Measurements from ENCODE around the gene NLRC3.

Gene NLRC3

GRCh38 chr16:3575491-3575890, 1.7 kb downstream of the NLRC3 start:
- Histone ChIP-seq H2AFZ (ENCODE audit: low read depth, low read length, severe bottlenecking) (no peak overlapping the region), H3K36me3 (ENCODE audit: low read length) (peaks cover 18% of the 10 kb centered on the region), H4K20me1 (ENCODE audit: low read depth, low read length) (no peaks in the 10 kb centered on the region), H3K27ac (ENCODE audit: low read depth, low read length) (peak overlapping the region; percentile 97), H3K79me2 (ENCODE audit: insufficient read depth, low read length) (peaks cover 71% of the 10 kb centered on the region), H3K27me3 (ENCODE audit: low read length) (no peaks in the 10 kb centered on the region), H3K9ac (ENCODE audit: low read length) (peak overlapping the region; percentile 97), H3F3A (ENCODE audit: insufficient read depth) (peaks cover 32% of the 10 kb centered on the region), H3K4me3 (ENCODE audit: insufficient read depth, low read length, poor library complexity, severe bottlenecking) (peak overlapping the region; percentile 93), H3K4me2 (ENCODE audit: low read depth, low read length, poor library complexity, severe bottlenecking) (peak overlapping the region; percentile 77), H3K9me2 (replicated peaks; ENCODE audit: insufficient read depth, low read length) (no peaks in the 10 kb centered on the region), H3K9me3 (ENCODE audit: insufficient read depth, low read length) (no peaks in the 10 kb centered on the region)
- TF ChIP-seq CTCF (IDR thresholded peaks at IDR 0.05; ENCODE audit: insufficient read depth, low read length, poor library complexity, severe bottlenecking) (no peak), EZH2phosphoT487 (conservative IDR thresholded peaks at IDR 0.05; ENCODE audit: low read length) (no peak)

GRCh38 chr16:3574195-3574594, 3.0 kb downstream of the NLRC3 start:
- Histone ChIP-seq H3K79me2 (ENCODE audit: insufficient read depth, low read length) (peaks cover 83% of the 10 kb centered on the region), H3K27me3 (ENCODE audit: low read length) (no peaks in the 10 kb centered on the region), H3K4me2 (ENCODE audit: low read depth, low read length, poor library complexity, severe bottlenecking) (peak overlapping the region; percentile 77), H3K9ac (ENCODE audit: low read length) (no peak overlapping the region), H2AFZ (ENCODE audit: low read depth, low read length, severe bottlenecking) (no peak overlapping the region), H3K27ac (ENCODE audit: low read depth, low read length) (0 out of 2 replicates have a peak overlapping the region, but pooled peaks have one; percentile 97), H4K20me1 (ENCODE audit: low read depth, low read length) (no peaks in the 10 kb centered on the region), H3K9me3 (ENCODE audit: insufficient read depth, low read length) (no peaks in the 10 kb centered on the region), H3K36me3 (ENCODE audit: low read length) (peaks cover 20% of the 10 kb centered on the region), H3F3A (ENCODE audit: insufficient read depth) (peaks cover 20% of the 10 kb centered on the region), H3K9me2 (replicated peaks; ENCODE audit: insufficient read depth, low read length) (no peaks in the 10 kb centered on the region), H3K4me3 (ENCODE audit: insufficient read depth, low read length, poor library complexity, severe bottlenecking) (no peak overlapping the region)
- TF ChIP-seq EZH2phosphoT487 (conservative IDR thresholded peaks at IDR 0.05; ENCODE audit: low read length) = no peak
- TF ChIP-seq CTCF (IDR thresholded peaks at IDR 0.05; ENCODE audit: insufficient read depth, low read length, poor library complexity, severe bottlenecking) = no peak

- no peaks in the 10 kb centered on the region for H3K9me3 ChIP-seq (ENCODE audit: insufficient read depth, low read length)
- H3F3A ChIP-seq (ENCODE audit: insufficient read depth) = peaks cover 13% of the 10 kb centered on the region
- H3K9ac ChIP-seq (ENCODE audit: low read length) = no peak overlapping the region
- no peaks in the 10 kb centered on the region for H4K20me1 ChIP-seq (ENCODE audit: low read depth, low read length)
- no peaks in the 10 kb centered on the region for H3K27me3 ChIP-seq (ENCODE audit: low read length)
- H3K27ac ChIP-seq (ENCODE audit: low read depth, low read length) = peak overlapping the region; percentile 44
- H3K4me2 ChIP-seq (ENCODE audit: low read depth, low read length, poor library complexity, severe bottlenecking) = peak overlapping the region; percentile 28
- TF ChIP-seq CTCF (IDR thresholded peaks at IDR 0.05; ENCODE audit: insufficient read depth, low read length, poor library complexity, severe bottlenecking) (no peak), EZH2phosphoT487 (conservative IDR thresholded peaks at IDR 0.05; ENCODE audit: low read length) (no peak)
- H3K4me3 ChIP-seq (ENCODE audit: insufficient read depth, low read length, poor library complexity, severe bottlenecking) = no peak overlapping the region
- H3K36me3 ChIP-seq (ENCODE audit: low read length) = peaks cover 20% of the 10 kb centered on the region
- no peaks in the 10 kb centered on the region for H3K9me2 ChIP-seq (replicated peaks; ENCODE audit: insufficient read depth, low read length)
- H3K79me2 ChIP-seq (ENCODE audit: insufficient read depth, low read length) = peaks cover 90% of the 10 kb centered on the region
- H2AFZ ChIP-seq (ENCODE audit: low read depth, low read length, severe bottlenecking) = no peak overlapping the region
Observed at GRCh38 chr16:3573146-3573815, 3.9 kb downstream of the NLRC3 start.
